Cerebellar cortex (tissue), 1 donor: ENCODE measurements around the gene SFT2D3.

Experiments
- DNase-seq: peaks from one replicate; pipeline ENCODE4 v3.0.0-alpha.2; 2015; ENCODE audit warnings: low spot score

SFT2D3 gene

GRCh38 chr2:127681976-127682857, 19.1 kb upstream of the SFT2D3 start:
- DNase-seq, result no peak

- DNase-seq, result no peak
Observed at GRCh38 chr2:127683056-127683455, 18.2 kb upstream of the SFT2D3 start.

- DNase-seq, result no peak
Observed at GRCh38 chr2:127683757-127684156, 17.5 kb upstream of the SFT2D3 start.

- DNase-seq, result no peak
Observed at GRCh38 chr2:127685410-127686080, 15.8 kb upstream of the SFT2D3 start.

- no peak for DNase-seq
Observed at GRCh38 chr2:127688405-127688804, 12.9 kb upstream of the SFT2D3 start.

- no peak for DNase-seq
Observed at GRCh38 chr2:127690696-127691095, 10.6 kb upstream of the SFT2D3 start.

- DNase-seq, result no peak
Observed at GRCh38 chr2:127694986-127695385, 6.3 kb upstream of the SFT2D3 start.

GRCh38 chr2:127695491-127696472, 5.5 kb upstream of the SFT2D3 start:
- no peak for DNase-seq

- DNase-seq, result no peak
Observed at GRCh38 chr2:127697482-127698180, 3.7 kb upstream of the SFT2D3 start.

GRCh38 chr2:127698553-127699355, 2.5 kb upstream of the SFT2D3 start:
- DNase-seq, result no peak

- no peak for DNase-seq
Observed at GRCh38 chr2:127700527-127701192, 637 bp upstream of the SFT2D3 start.

GRCh38 chr2:127701651-127702394, 526 bp downstream of the SFT2D3 start:
- DNase-seq, result peak; percentile 53

GRCh38 chr2:127702395-127703009, 1.2 kb downstream of the SFT2D3 start:
- DNase-seq, result no peak

GRCh38 chr2:127703282-127703681, 2.0 kb downstream of the SFT2D3 start:
- DNase-seq, result no peak

- DNase-seq, result no peak
Observed at GRCh38 chr2:127704641-127705390, 3.5 kb downstream of the SFT2D3 start.

- DNase-seq, result no peak
Observed at GRCh38 chr2:127705391-127706065, 4.2 kb downstream of the SFT2D3 start.

- no peak for DNase-seq
Observed at GRCh38 chr2:127706215-127706990, 5.1 kb downstream of the SFT2D3 start.
